Endodermal cell (in vitro differentiated cells): ENCODE data around the gene ARHGAP25. TPM values are rescaled to one million over a fixed set of nuclear protein-coding genes. Genes with fewer than 3 reads are reported as not detected.

ENCODE experiments used
- DNase-seq: peaks from one replicate; pipeline ENCODE4 v3.0.0-alpha.2; 2017
- H3K27ac ChIP-seq: 2 replicates; pipeline ENCODE4 v1.5.1; 2013; ENCODE audit warnings: mild to moderate bottlenecking, low read depth, low read length, moderate library complexity
- H3K27me3 ChIP-seq: 2 replicates; pipeline ENCODE4 v1.6.1; 2013; ENCODE audit warnings: mild to moderate bottlenecking, low read length, moderate library complexity; ENCODE audit not compliant: insufficient read depth, control insufficient read depth, poor library complexity, severe bottlenecking
- H3K36me3 ChIP-seq: 2 replicates; pipeline ENCODE4 v1.7.0; 2013; ENCODE audit warnings: mild to moderate bottlenecking, low read length, moderate library complexity; ENCODE audit not compliant: control insufficient read depth, insufficient read depth
- H3K4me1 ChIP-seq: one replicate; pipeline ENCODE4 v1.7.0; 2013; ENCODE audit warnings: low read length; ENCODE audit not compliant: control insufficient read depth, insufficient read depth
- H3K4me3 ChIP-seq: 2 replicates; pipeline ENCODE4 v1.5.1; 2013; ENCODE audit warnings: mild to moderate bottlenecking, low read length, moderate library complexity
- H3K9ac ChIP-seq: 2 replicates; pipeline ENCODE4 v1.6.1; 2013; ENCODE audit warnings: mild to moderate bottlenecking, low read length, moderate library complexity; ENCODE audit not compliant: poor library complexity, severe bottlenecking; ENCODE audit errors: extremely low read depth
- H3K9me3 ChIP-seq: 2 replicates; pipeline ENCODE4 v1.6.1; 2013; ENCODE audit warnings: mild to moderate bottlenecking, low read length, moderate library complexity; ENCODE audit not compliant: control insufficient read depth
- H3K27ac Mint-ChIP-seq: 2 replicates; pipeline ENCODE4 v1.8.0; 2020; ENCODE audit warnings: mixed read lengths
- H3K27me3 Mint-ChIP-seq: 2 replicates; pipeline ENCODE4 v1.8.0; 2021; ENCODE audit warnings: mild to moderate bottlenecking, mixed read lengths; ENCODE audit not compliant: insufficient read depth
- H3K36me3 Mint-ChIP-seq: 2 replicates; pipeline ENCODE4 v1.8.0; 2020; ENCODE audit warnings: low read depth, mixed read lengths
- H3K4me1 Mint-ChIP-seq: 2 replicates; pipeline ENCODE4 v1.8.0; 2020; ENCODE audit warnings: mixed read lengths
- H3K4me3 Mint-ChIP-seq: 2 replicates; pipeline ENCODE4 v1.8.0; 2020; ENCODE audit warnings: mild to moderate bottlenecking, moderate library complexity, mixed read lengths
- H3K9me3 Mint-ChIP-seq: 2 replicates; pipeline ENCODE4 v1.8.0; 2020; ENCODE audit warnings: mild to moderate bottlenecking, mixed read lengths
- CTCF ChIP-seq: fragments of 200-600 bp; sonication (generic); conservative IDR thresholded peaks from 2 replicates; pipeline ENCODE4 v1.5.0; 2021; ENCODE audit warnings: antibody characterized with exemption, mild to moderate bottlenecking
- WGBS, 2 experiments: methylation state at CpG; one replicate each; pipeline versions ENCODE4 v1.1.5 to v1.1.7; 2013; ENCODE audit warnings: missing lambda C conversion rate in 2 of 2, mixed read lengths in 1 of 2; ENCODE audit not compliant: insufficient coverage in 1 of 2, insufficient read length in 1 of 2; 5-methylcytosine and 5-hydroxymethylcytosine counted together
- total RNA-seq, 2 donors: library from RNA; stranded (reverse); fragmentation: NEBNext Ultra II Directional in 1 of 2; extraction: Animal tissue kit (Norgen Biotek cat#: 25700) in 1 of 2; gene quantifications; 2 replicates in 1 of 2; 3 replicates in 1 of 2; pipeline ENCODE4 v1.2.1, GENCODE V29; 2021

Gene ARHGAP25
- total RNA-seq, 2 donors from 2014 or later, result 0.82 to 2.6 TPM

- H3K27me3 Mint-ChIP-seq, result no peaks in the 10 kb centered on the region
- Histone ChIP-seq H3K36me3 (no peaks in the 10 kb centered on the region), H3K9ac (no peak overlapping the region), H3K27me3 (peaks cover 6% of the 10 kb centered on the region), H3K4me1 (no peaks in the 10 kb centered on the region), H3K4me3 (no peak overlapping the region), H3K27ac (no peak overlapping the region), H3K9me3 (no peaks in the 10 kb centered on the region)
- no peak overlapping the region for H3K27ac Mint-ChIP-seq
- no peaks in the 10 kb centered on the region for H3K4me1 Mint-ChIP-seq
- no peaks in the 10 kb centered on the region for H3K36me3 Mint-ChIP-seq
- TF ChIP-seq CTCF, result no peak
- H3K4me3 Mint-ChIP-seq, result no peak overlapping the region
- no peak for DNase-seq
- no peaks in the 10 kb centered on the region for H3K9me3 Mint-ChIP-seq
- WGBS, 2 experiments, result 72 to 94% methylated on average over 2 to 4 of the region's 4 CpGs
Observed at GRCh38 chr2:68805025-68805424, 70.4 kb downstream of the ARHGAP25 start.

GRCh38 chr2:68806511-68807109, 72.0 kb downstream of the ARHGAP25 start:
- Mint-ChIP-seq H3K4me3 (no peak overlapping the region), H3K27ac (no peak overlapping the region), H3K36me3 (no peaks in the 10 kb centered on the region), H3K27me3 (no peaks in the 10 kb centered on the region), H3K4me1 (no peaks in the 10 kb centered on the region), H3K9me3 (no peaks in the 10 kb centered on the region)
- no peak for TF ChIP-seq CTCF
- H3K27me3 ChIP-seq, result peaks cover 6% of the 10 kb centered on the region
- no peak overlapping the region for H3K4me3 ChIP-seq
- no peak overlapping the region for H3K9ac ChIP-seq
- H3K27ac ChIP-seq, result no peak overlapping the region
- 94 to 96% methylated on average over 11 to 12 of the region's 12 CpGs for WGBS, 2 experiments
- no peak for DNase-seq
- no peaks in the 10 kb centered on the region for H3K9me3 ChIP-seq
- H3K4me1 ChIP-seq, result no peaks in the 10 kb centered on the region
- H3K36me3 ChIP-seq, result no peaks in the 10 kb centered on the region

- no peaks in the 10 kb centered on the region for H3K9me3 Mint-ChIP-seq
- H3K4me1 Mint-ChIP-seq, result no peaks in the 10 kb centered on the region
- no peak for TF ChIP-seq CTCF
- DNase-seq, result no peak
- Histone ChIP-seq H3K4me3 (no peak overlapping the region), H3K36me3 (no peaks in the 10 kb centered on the region), H3K27ac (no peak overlapping the region), H3K4me1 (no peaks in the 10 kb centered on the region), H3K27me3 (peaks cover 6% of the 10 kb centered on the region), H3K9me3 (no peaks in the 10 kb centered on the region), H3K9ac (no peak overlapping the region)
- H3K27me3 Mint-ChIP-seq, result no peaks in the 10 kb centered on the region
- H3K4me3 Mint-ChIP-seq, result no peak overlapping the region
- no peak overlapping the region for H3K27ac Mint-ChIP-seq
- 80 to 87% methylated on average over 5 to 6 of the region's 6 CpGs for WGBS, 2 experiments
- H3K36me3 Mint-ChIP-seq, result no peaks in the 10 kb centered on the region
Observed at GRCh38 chr2:68807821-68808266, 73.2 kb downstream of the ARHGAP25 start.
